Amygdala (tissue), 56 donors: Measurements from ENCODE around the gene VWA8.
A peak's percentile ranks its signal among the peaks of the same experiment; 100 is the strongest.
"Not testable (repeated sequence)": the region's sequence is repeated elsewhere in the genome, so short reads cannot be mapped to it uniquely, and the experiment has no call there.

Experiments used
- DNase-seq, 56 donors: peaks; one replicate each; lab custom pipeline; 2025; lab: John Stamatoyannopoulos, UW

The VWA8 gene

DNA sequence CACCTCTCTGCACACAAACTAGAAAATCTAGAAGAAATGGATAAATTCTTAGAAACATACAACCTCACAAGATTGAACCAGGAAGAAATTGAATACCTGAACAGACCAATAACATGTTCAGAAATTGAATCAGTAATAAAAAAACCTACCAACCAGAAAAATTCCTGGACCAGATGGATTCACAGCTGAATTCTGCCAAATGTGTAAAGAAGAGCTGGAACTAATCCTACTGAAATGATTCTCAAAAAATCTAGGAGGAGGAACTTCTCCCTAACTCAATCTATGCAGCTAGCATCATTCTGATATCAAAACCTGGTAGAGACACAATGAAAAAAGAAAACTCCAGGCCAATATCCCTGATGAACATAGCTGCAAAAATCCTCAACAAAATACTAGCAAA, 336.9 kb downstream of the VWA8 start:
- DNase-seq: no peak

GRCh38 chr13:41622432-41623429, 338.2 kb downstream of the VWA8 start:
- no peak for DNase-seq

GRCh38 chr13:41621716-41622431, 339.0 kb downstream of the VWA8 start:
- no peak for DNase-seq

DNA sequence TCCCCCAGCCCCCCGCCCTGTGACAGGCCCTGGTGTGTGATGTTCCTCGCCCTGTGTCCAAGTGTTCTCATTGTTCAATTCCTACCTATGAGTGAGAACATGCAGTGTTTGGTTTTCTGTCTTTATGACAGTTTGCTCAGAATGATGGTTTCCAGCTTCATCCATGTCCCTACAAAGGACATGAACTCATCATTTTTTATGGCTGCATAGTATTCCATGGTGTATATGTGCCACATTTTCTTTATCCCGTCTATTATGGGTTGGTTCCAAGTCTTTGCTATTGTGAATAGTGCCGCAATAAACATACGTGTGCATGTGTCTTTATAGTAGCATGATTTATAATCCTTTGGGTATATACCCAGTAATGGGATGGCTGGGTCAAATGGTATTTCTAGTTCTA, 343.3 kb downstream of the VWA8 start:
- DNase-seq: not testable (repeated sequence)

DNA sequence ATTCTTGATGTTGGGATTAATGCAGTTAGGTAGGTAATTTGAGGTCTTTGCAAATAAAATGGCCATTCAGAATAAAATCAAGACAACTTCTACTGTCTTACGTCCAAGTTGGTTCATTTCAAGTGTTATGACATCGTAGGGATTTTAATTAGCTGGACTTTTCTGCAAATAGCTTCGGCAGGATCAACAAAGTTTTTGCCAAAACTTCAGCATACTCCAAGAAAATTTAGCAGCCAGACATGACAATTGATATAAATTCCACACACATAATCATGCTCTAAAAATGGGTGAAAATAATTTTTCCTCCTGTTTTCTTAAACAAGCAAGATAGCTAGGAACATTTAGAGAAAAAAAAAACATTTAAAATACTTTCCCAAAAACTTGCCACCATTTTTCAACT, 344.8 kb downstream of the VWA8 start:
- DNase-seq: no peak

- no peak for DNase-seq
These were observed 345.4 kb downstream of the VWA8 start for GRCh38 chr13:41615528-41615855.

- DNase-seq: no peak
These were observed 346.0 kb downstream of the VWA8 start for GRCh38 chr13:41614671-41615527.

DNA sequence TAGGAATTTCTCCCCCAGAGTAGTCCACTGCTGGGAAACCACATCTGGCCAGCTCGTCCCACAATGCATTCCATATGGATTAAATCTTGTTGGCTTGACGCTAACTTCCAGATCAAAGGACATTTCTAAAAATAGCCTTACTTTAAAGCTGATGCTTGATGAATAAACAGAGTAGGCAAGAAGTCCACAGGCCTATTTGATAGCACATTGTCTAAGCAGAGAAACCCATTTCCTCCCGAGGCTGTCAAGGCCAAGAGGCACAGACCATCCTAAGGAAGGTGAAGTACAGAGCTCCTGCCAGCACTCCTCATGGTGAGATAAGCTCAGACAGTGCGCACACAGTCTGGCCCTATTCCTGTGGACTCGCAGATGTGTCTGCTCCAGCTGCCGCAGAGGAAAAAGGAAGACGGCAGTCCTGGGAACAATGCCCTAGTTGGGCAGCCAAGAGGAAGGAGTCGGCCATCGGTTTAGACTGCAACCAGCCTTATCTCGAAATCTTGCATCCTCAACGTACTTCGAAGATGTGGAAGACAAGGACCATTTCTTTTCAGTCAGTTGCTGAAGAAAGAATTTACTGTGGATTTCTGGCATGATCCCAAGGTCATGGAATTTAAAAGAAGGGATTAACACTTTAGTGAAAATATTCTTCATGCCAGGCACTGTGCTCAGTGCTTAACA, 346.8 kb downstream of the VWA8 start:
- DNase-seq: peak in 11 of 56 donors; percentile 2 to 36 (median 21)

- DNase-seq: no peak
These were observed 347.4 kb downstream of the VWA8 start for GRCh38 chr13:41613471-41613870.

DNA sequence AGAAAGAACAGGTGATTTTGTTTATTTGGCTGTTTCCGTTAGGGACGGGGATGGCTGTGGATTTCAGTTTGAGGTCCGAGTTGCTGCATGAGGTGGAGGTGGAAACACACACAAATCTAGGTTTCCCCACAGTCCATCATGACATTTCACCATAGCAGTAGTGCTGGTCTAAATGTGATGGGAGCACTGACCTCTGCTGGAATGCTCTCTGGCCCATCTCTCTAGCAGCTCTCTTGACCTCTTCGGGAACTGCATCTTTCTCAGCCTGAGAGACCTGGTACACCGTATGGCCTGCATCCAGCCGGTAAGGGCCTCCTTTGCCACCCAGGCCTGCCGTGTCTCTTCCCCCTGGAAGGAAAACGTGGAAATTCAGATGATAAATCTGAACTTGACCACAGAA, 349.5 kb downstream of the VWA8 start:
- peak in 12 of 56 donors; percentile 7 to 44 (median 23) for DNase-seq

DNA sequence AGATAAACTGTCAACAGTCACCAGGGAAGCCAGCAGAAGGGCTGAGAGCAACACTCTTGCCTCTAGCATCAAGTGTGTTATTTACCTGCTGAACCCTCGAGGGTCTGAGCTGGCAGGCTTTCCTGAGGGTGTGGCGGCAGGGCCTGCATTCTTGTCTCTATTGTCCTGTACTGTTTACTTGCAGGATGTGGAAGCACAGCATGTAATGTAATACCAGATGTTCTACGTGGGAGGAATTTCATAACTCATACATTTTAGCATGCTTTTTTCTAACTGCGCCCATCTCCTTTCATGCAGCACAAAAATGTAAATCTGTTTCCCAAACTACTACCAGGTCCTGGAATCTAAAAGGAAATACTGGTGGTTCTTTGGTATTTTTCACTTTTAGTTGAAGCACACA, 350.5 kb downstream of the VWA8 start:
- peak in 1 of 56 donors; percentile 7 for DNase-seq

GRCh38 chr13:41609828-41610227, 351.1 kb downstream of the VWA8 start:
- DNase-seq: no peak

- DNase-seq: no peak
These were observed 352.1 kb downstream of the VWA8 start for GRCh38 chr13:41608839-41609177.

DNA sequence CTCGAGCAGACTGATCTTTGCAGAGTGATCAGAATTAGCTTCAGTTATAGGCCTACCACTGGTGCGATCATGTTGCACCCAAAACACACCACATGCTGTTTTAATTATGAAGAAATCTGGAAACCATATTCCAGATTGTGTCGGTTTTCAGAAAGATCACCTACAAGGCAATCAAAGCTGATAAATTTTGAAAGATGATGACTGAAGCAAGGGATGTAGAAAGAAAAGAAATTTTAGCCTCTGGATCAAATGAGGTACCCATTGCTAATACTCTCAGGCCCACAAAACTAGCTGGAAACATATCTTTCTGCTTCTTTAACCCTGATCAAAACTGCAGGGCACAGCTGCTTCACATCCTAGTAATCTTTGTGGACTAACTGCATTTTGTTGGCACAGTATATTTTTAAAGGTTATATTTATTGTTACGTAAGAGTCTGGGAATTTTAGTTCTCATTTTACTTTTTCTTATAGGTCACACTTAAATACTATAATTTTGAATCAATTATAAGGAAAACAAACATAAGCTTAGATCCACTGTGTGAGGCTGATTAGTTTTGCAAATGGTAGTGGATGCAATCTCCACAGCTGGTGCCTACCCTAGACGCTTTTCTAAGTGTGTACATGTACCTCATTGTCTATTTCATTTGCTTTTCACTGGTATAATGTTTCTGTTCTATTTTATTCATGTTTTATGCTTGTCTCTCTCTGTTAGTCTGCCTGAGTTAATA, 352.6 kb downstream of the VWA8 start:
- no peak for DNase-seq

DNA sequence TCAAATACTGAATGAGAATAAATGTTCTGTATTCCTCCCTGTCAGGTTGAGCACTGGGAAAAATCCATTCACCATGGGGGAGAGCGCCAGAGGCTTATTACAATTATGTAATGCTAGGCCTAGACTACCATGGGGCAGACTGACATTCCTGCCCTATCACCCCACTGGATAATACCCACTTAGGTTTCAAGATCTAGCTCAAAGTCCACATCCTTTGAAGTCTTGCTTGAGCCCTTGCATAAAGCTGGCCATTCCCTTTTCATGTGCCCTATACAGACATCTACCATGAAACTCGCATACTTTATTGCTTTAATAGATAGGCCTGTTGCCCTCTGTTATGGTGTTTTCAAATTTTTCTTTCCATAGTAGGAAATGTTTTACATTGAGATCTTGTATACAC, 354.3 kb downstream of the VWA8 start:
- no peak for DNase-seq

GRCh38 chr13:41605319-41606285, 355.3 kb downstream of the VWA8 start:
- DNase-seq: no peak

DNA sequence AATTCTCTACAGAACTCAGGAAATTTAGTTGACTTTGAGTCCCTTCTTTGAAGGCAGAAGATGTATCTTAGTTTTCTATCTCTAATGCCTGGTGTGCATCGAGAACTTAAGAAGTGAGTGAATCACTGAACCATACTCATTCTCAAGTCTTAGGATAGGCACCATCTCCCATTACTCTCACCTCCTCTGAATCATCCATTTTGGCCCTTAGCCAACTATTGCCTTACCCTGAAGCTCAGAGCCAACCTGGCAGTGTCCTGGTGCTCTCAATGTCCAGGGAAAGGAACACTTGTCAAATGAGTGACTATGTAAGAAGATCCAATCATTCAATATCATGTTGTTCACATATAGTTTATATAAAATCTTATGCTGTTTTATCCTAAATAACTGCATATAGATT, 357.0 kb downstream of the VWA8 start:
- no peak for DNase-seq

DNA sequence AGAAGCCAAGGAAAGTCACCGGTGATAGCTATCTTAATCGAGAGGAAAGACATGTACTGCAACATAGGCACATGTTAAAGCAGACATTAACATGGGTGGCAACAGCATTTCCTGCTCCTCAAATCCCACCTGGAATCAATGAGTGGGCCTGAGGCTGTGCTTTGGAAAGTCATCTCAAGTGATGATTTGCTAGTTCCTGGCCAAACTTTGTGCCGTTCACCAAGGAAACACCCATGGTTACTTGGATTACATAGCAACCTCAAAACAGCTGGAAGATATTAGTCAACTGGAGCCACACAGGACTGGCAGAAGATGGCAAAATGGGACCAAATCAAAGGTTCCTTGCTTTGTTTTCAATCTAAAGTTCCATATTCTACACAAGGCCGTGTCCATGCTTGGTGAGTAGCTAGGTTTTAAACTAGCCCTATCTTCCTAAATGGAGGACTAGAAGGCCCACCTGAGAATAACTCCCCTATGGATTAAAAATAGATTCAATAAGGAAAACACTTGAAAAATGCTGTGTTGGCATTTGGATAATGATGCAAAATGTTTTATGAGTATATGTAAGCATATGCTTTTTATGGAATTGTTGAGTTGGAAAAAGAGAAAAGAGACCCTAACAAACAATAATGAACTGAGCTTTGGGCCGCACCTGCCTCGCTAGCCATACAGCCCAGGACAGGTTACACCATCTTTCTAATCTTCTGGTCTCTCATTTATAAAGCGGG, 359.0 kb downstream of the VWA8 start:
- DNase-seq: no peak
